Right lobe of liver (tissue), 4 donors: ENCODE results near the gene SPAAR.

ENCODE experiments used
- CTCF ChIP-seq, 4 donors: fragments of 200-600 bp in 3 of 4; fragments of 450-650 bp in 1 of 4; IDR thresholded peaks; one replicate each; pipeline versions ENCODE4 v1.5.1 to v1.8.0; 2016 to 2022; ENCODE audit warnings: antibody characterized with exemption in 4 of 4, mild to moderate bottlenecking in 2 of 4
- POLR2A ChIP-seq: fragments of 450-650 bp; IDR thresholded peaks from one replicate; pipeline ENCODE4 v1.6.1; 2017; ENCODE audit warnings: antibody characterized with exemption, mild to moderate bottlenecking
- donor health status: DM: no; HTN: no; CAD: no.
- donor health status: DM: no; HTN: no; CAD: no.
- donor health status: DM: no; HTN: yes; CAD: no.

GRCh38 chr9:35907711-35908503 lies 1.4 kb upstream of the SPAAR start:
- no peak for TF ChIP-seq CTCF (IDR thresholded peaks at IDR 0.05)
- no peak for TF ChIP-seq POLR2A
